GM13976 (cell line): ENCODE results near the gene CLECL1.

ENCODE experiments used
- DNase-seq: peaks from one replicate; pipeline ENCODE4 v3.0.0; 2012; ENCODE audit warnings: low spot score
- CTCF ChIP-seq: IDR thresholded peaks from 2 replicates; pipeline ENCODE4 v1.5.1; 2012; ENCODE audit warnings: borderline replicate concordance, mild to moderate bottlenecking; ENCODE audit not compliant: insufficient read depth; ENCODE audit errors: extremely low read depth, missing control alignments, control extremely low read depth
- in situ Hi-C: fragments of 300-500 bp; cut with MboI; formaldehyde crosslinking; loops from one replicate; pipeline ENCODE4 v1.12.0; 2022; ENCODE audit warnings: low sequenced_read_pairs, mixed read lengths, inconsistent platforms; ENCODE audit not compliant: unreplicated experiment

Gene CLECL1

GRCh38 chr12:9727813-9728212 lies 5.1 kb downstream of the CLECL1 start:
- in situ Hi-C loops, result no loop called here
- no peak for DNase-seq
- no peak for TF ChIP-seq CTCF

- in situ Hi-C loops, result no loop called here
- DNase-seq, result no peak
- TF ChIP-seq CTCF, result no peak
These were observed 7.6 kb downstream of the CLECL1 start for GRCh38 chr12:9725213-9725870.

- no peak for DNase-seq
- in situ Hi-C loops, result no loop called here
- TF ChIP-seq CTCF, result no peak
These were observed 8.9 kb downstream of the CLECL1 start for GRCh38 chr12:9724023-9724422.

GRCh38 chr12:9721394-9722092 lies 11.4 kb downstream of the CLECL1 start:
- DNase-seq, result peak; percentile 38
- in situ Hi-C loops, result no loop called here
- TF ChIP-seq CTCF, result no peak

GRCh38 chr12:9719790-9720189 lies 13.1 kb downstream of the CLECL1 start:
- TF ChIP-seq CTCF, result no peak
- in situ Hi-C loops, result no loop called here
- no peak for DNase-seq

- in situ Hi-C loops, result no loop called here
- no peak for DNase-seq
- TF ChIP-seq CTCF, result no peak
These were observed 13.9 kb downstream of the CLECL1 start for GRCh38 chr12:9718968-9719367.
